GM23338 (cell line): ENCODE results near the gene RAC2. TPM values are rescaled to one million over a fixed set of nuclear protein-coding genes. Genes with fewer than 3 reads are reported as not detected.

Source experiments
- ATAC-seq: fragments of 200-7000 bp; cut with Tn5 transposase; 3 replicates; pipeline ENCODE4 v1.9.1; 2020
- DNase-seq: peaks from one replicate; pipeline ENCODE4 v3.0.0-alpha.2; 2015; ENCODE audit warnings: low spot score
- H2AFZ ChIP-seq: fragments of 200-600 bp; sonication (generic); 2 replicates; pipeline ENCODE4 v1.8.0; 2016; ENCODE audit warnings: antibody characterized with exemption, mild to moderate bottlenecking, moderate library complexity
- H3F3A ChIP-seq: fragments of 200-600 bp; sonication (generic); replicated peaks from 2 replicates; pipeline ENCODE4 v1.8.0; 2017; ENCODE audit warnings: antibody characterized with exemption, mixed run types, low read depth
- H3K27ac ChIP-seq: fragments of 200-600 bp; sonication (generic); 2 replicates; pipeline ENCODE4 v1.6.1; 2016; ENCODE audit warnings: low read depth
- H3K27me3 ChIP-seq: fragments of 200-600 bp; sonication (generic); 2 replicates; pipeline ENCODE4 v1.8.0; 2016; ENCODE audit warnings: mild to moderate bottlenecking, mixed run types, moderate library complexity; ENCODE audit not compliant: insufficient read depth
- H3K36me3 ChIP-seq: fragments of 200-600 bp; sonication (generic); 2 replicates; pipeline ENCODE4 v1.8.0; 2016; ENCODE audit warnings: mild to moderate bottlenecking; ENCODE audit not compliant: insufficient read depth
- H3K4me1 ChIP-seq: fragments of 200-600 bp; sonication (generic); 2 replicates; pipeline ENCODE4 v1.8.0; 2016; ENCODE audit warnings: mild to moderate bottlenecking, moderate library complexity; ENCODE audit not compliant: insufficient read depth
- H3K4me2 ChIP-seq: fragments of 200-600 bp; sonication (generic); 2 replicates; pipeline ENCODE4 v1.7.1; 2017; ENCODE audit warnings: mixed run types
- H3K4me3 ChIP-seq: fragments of 200-600 bp; sonication (generic); 2 replicates; pipeline ENCODE4 v1.6.1; 2016; ENCODE audit warnings: mixed run types
- H3K79me2 ChIP-seq: fragments of 200-600 bp; sonication (generic); replicated peaks from 2 replicates; pipeline ENCODE4 v1.8.0; 2017; ENCODE audit warnings: mild to moderate bottlenecking; ENCODE audit not compliant: insufficient read depth
- H3K9me2 ChIP-seq: fragments of 200-600 bp; sonication (generic); 2 replicates; pipeline ENCODE4 v1.8.0; 2017; ENCODE audit not compliant: insufficient read depth
- H4K20me1 ChIP-seq: fragments of 200-600 bp; sonication (generic); replicated peaks from 2 replicates; pipeline ENCODE4 v1.8.0; 2017; ENCODE audit warnings: mild to moderate bottlenecking; ENCODE audit not compliant: insufficient read depth
- H3K27ac Mint-ChIP-seq: 2 replicates; pipeline ENCODE4 v1.8.0; 2020; ENCODE audit warnings: inconsistent platforms, mild to moderate bottlenecking, moderate library complexity, mixed read lengths
- H3K27me3 Mint-ChIP-seq: 3 replicates; pipeline ENCODE4 v1.8.0; 2022; ENCODE audit warnings: low read depth, mild to moderate bottlenecking, moderate library complexity, mixed read lengths, inconsistent platforms; ENCODE audit not compliant: insufficient read depth, poor library complexity
- H3K36me3 Mint-ChIP-seq: 3 replicates; pipeline ENCODE4 v1.8.0; 2021; ENCODE audit warnings: low read depth, mild to moderate bottlenecking, inconsistent platforms, moderate library complexity, mixed read lengths
- H3K4me1 Mint-ChIP-seq: 3 replicates; pipeline ENCODE4 v1.8.0; 2020; ENCODE audit warnings: mild to moderate bottlenecking, inconsistent platforms, mixed read lengths
- H3K4me3 Mint-ChIP-seq: 3 replicates; pipeline ENCODE4 v1.8.0; 2021; ENCODE audit warnings: moderate library complexity, mild to moderate bottlenecking, inconsistent platforms, mixed read lengths
- H3K9me3 Mint-ChIP-seq: 3 replicates; pipeline ENCODE4 v1.8.0; 2020; ENCODE audit warnings: moderate library complexity, mild to moderate bottlenecking, inconsistent platforms, mixed read lengths
- CTCF ChIP-seq, 2 experiments: fragments of 200-600 bp in 1 of 2; sonication (generic) in 1 of 2; conservative IDR thresholded peaks; 2 replicates each; pipeline versions ENCODE4 v1.5.1 to v1.6.1; 2016 to 2017; ENCODE audit warnings: antibody characterized with exemption in 2 of 2, low read depth in 2 of 2, mild to moderate bottlenecking in 2 of 2, moderate library complexity in 1 of 2
- JUNB ChIP-seq: IDR thresholded peaks from one replicate; pipeline ENCODE4 v1.6.1; 2016; ENCODE audit warnings: antibody characterized with exemption; ENCODE audit not compliant: unreplicated experiment
- REST ChIP-seq: IDR thresholded peaks from one replicate; pipeline ENCODE4 v1.6.1; 2018; ENCODE audit warnings: antibody characterized with exemption; ENCODE audit not compliant: unreplicated experiment
- ZNF114 ChIP-seq: fragments of 250-450 bp; sonication (Bioruptor Pico); IDR thresholded peaks from 2 replicates; pipeline ENCODE4 v1.5.0; 2020; ENCODE audit warnings: mild to moderate bottlenecking, moderate library complexity
- ZNF462 ChIP-seq: fragments of 250-450 bp; sonication (Bioruptor Pico); IDR thresholded peaks from 2 replicates; pipeline ENCODE4 v1.5.0; 2020; ENCODE audit warnings: mild to moderate bottlenecking, moderate library complexity
- polyA plus RNA-seq: library from polyadenylated mRNA; unstranded; fragments of >200 nt; fragmentation: Nextera tagmentation; extraction: Ambion mirVana; gene quantifications from 2 replicates; pipeline ENCODE4 v1.2.1, GENCODE V29; 2016
- total RNA-seq: library from RNA; depleted of rRNA; stranded (reverse); fragments of >200 nt; shearing (Covaris generic); gene quantifications from 2 replicates; pipeline ENCODE4 v1.2.3, GENCODE V29; 2014

Gene RAC2
- total and polyA plus RNA-seq, 2 experiments from 2014 or later: 2.4 to 2.7 TPM

- TF ChIP-seq ZNF462 (CRISPR knock-in tag) (no peak), ZNF114 (CRISPR knock-in tag) (no peak), REST (no peak)
These were observed 36.6 kb upstream of the RAC2 start (continued) for GRCh38 chr22:37280718-37281117.

- no peaks in the 10 kb centered on the region for H4K20me1 ChIP-seq
- Mint-ChIP-seq H3K27me3 (peaks cover 9% of the 10 kb centered on the region), H3K4me3 (no peak overlapping the region), H3K4me1 (peaks cover 16% of the 10 kb centered on the region), H3K9me3 (no peaks in the 10 kb centered on the region; the same call in 2 of the 3 replicates), H3K27ac (no peak overlapping the region), H3K36me3 (no peaks in the 10 kb centered on the region)
- no peak overlapping the region for H3K4me2 ChIP-seq
- H3K27ac ChIP-seq: no peak overlapping the region
- DNase-seq: no peak
- no peaks in the 10 kb centered on the region for H3F3A ChIP-seq
- no peaks in the 10 kb centered on the region for H3K27me3 ChIP-seq
- H2AFZ ChIP-seq: no peak overlapping the region
- H3K36me3 ChIP-seq: no peaks in the 10 kb centered on the region
- H3K79me2 ChIP-seq: no peaks in the 10 kb centered on the region
- peaks cover 10% of the 10 kb centered on the region; the same call in 1 of the 2 replicates for H3K4me1 ChIP-seq
- no peak for ATAC-seq
- no peak overlapping the region for H3K4me3 ChIP-seq
- H3K9me2 ChIP-seq: no peaks in the 10 kb centered on the region
- TF ChIP-seq CTCF (conservative IDR thresholded peaks at IDR 0.05; ENCODE audit: low read depth in 2 of 2) (no peak), JUNB (no peak)
These were observed 35.5 kb upstream of the RAC2 start for GRCh38 chr22:37279331-37280181.
